ENCODE results near the gene NOD2. TPM values are rescaled to one million over a fixed set of nuclear protein-coding genes. Genes with fewer than 3 reads are reported as not detected.

Gene NOD2
- total RNA-seq, 3 donors from 2014 or later: 2.9 to 6.2 (median 3.9) TPM

DNA sequence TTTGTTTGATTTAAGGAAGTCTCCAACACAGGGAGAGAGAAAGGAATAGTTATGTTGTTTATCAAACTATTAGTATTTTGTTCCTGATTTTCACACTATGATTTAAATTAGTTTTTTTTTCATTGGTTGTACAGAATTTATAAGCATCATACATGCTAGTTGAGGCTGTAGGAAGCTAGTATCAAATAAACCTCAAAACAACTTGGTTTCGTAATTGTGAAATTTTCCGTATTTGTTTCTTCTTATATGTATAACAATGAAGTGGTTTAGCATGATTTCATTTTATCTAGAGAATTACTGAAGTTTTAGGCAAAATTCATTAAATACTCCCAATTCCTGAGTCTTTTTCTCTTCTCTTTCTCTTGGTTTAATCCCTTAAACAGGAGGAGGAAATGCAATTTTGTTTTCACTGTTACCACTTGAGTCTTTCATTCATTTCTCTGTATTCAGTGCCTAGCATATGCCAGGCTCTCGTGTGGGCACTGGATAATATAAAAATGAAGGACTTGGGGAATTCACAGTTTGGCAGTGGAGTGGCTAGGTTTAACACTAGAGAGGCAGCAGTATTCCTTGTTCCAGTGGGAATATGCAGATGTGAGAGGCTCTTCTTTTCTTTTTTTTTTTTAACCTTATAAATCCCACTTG is 50.3 kb downstream of the NOD2 start:
- Mint-ChIP-seq H3K36me3 (ENCODE audit: insufficient read depth) (peaks cover 21% of the 10 kb centered on the region), H3K9me3 (no peaks in the 10 kb centered on the region), H3K4me3 (peak overlapping the region; percentile 89)

GRCh38 chr16:50744881-50745280 is 51.5 kb downstream of the NOD2 start:
- Mint-ChIP-seq H3K9me3 (no peaks in the 10 kb centered on the region), H3K27me3 (ENCODE audit: low read depth) (no peaks in the 10 kb centered on the region), H3K36me3 (ENCODE audit: insufficient read depth) (peaks cover 24% of the 10 kb centered on the region), H3K4me1 (ENCODE audit: low read depth) (peaks cover 65% of the 10 kb centered on the region), H3K4me3 (peak overlapping the region; percentile 89)
- no peak for DNase-seq
- no peak for ATAC-seq

More for the DNA sequence above, 50.3 kb downstream of the NOD2 start:
- H3K4me1 Mint-ChIP-seq (ENCODE audit: low read depth): peaks cover 58% of the 10 kb centered on the region
- DNase-seq (no peak), ATAC-seq (no peak)
- H3K27me3 Mint-ChIP-seq (ENCODE audit: low read depth): no peaks in the 10 kb centered on the region

- Mint-ChIP-seq H3K4me1 (ENCODE audit: low read depth) (peaks cover 68% of the 10 kb centered on the region), H3K36me3 (ENCODE audit: insufficient read depth) (peaks cover 31% of the 10 kb centered on the region), H3K9me3 (no peaks in the 10 kb centered on the region), H3K27me3 (ENCODE audit: low read depth) (no peaks in the 10 kb centered on the region), H3K4me3 (peak overlapping the region; percentile 89)
- DNase-seq (no peak), ATAC-seq (no peak)
Observed at GRCh38 chr16:50745940-50746339, 52.5 kb downstream of the NOD2 start.

DNA sequence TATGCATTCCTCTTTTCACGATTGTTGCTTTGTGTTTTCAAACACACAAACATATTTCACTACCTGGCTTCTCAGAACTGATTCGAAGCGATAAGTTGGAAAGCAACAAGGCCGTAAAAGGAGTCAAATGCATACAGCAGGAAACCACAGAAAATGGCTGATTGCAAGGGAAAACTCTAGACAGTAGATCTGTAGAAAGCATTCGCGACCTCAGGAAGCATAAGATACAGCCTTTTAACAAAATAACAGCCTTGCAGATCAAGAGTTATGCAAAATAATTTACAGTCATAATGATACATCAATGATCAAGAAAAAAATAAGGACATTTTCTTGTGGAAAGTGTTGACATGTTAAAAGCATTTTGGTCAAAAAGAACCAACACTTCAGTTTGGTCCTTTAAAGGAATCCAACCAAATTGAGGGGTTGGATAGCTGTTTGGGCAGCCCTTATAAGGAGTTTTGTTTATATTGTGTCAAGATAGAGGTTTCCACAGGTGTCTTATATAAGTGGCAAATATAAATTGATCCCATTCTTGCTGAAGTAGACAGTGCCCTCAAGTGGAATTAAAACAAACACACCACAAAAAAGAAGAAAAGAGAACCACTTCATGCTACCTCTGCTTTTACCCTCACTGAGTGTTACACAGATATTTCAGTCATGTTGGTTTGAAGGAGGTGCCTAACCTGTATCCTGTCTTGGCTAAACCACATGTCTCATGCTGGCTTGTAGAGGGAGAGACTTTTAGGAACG is 54.0 kb downstream of the NOD2 start:
- H3K4me3 Mint-ChIP-seq: peak overlapping the region; percentile 78
- ATAC-seq (peak; percentile 57 to 60), DNase-seq (no peak)
- no peaks in the 10 kb centered on the region for H3K27me3 Mint-ChIP-seq (ENCODE audit: low read depth)
- H3K9me3 Mint-ChIP-seq: no peaks in the 10 kb centered on the region
- H3K4me1 Mint-ChIP-seq (ENCODE audit: low read depth): peaks cover 70% of the 10 kb centered on the region
- H3K36me3 Mint-ChIP-seq (ENCODE audit: insufficient read depth): peaks cover 37% of the 10 kb centered on the region

DNA sequence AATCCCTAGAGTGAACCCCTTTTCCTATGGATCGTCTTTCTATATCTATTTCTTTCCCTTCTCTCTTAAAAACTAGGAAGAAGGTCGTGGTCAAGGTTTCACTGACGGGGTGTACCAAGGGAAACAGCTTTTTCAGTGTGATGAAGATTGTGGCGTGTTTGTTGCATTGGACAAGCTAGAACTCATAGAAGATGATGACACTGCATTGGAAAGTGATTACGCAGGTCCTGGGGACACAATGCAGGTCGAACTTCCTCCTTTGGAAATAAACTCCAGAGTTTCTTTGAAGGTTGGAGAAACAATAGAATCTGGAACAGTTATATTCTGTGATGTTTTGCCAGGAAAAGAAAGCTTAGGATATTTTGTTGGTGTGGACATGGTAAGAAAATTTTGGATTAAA is 58.1 kb downstream of the NOD2 start:
- H3K36me3 Mint-ChIP-seq (ENCODE audit: insufficient read depth): peaks cover 38% of the 10 kb centered on the region

GRCh38 chr16:50752471-50753235 is 59.2 kb downstream of the NOD2 start:
- DNase-seq: no peak
- peak overlapping the region; percentile 1 for H3K4me3 Mint-ChIP-seq
- no peaks in the 10 kb centered on the region for H3K27me3 Mint-ChIP-seq (ENCODE audit: low read depth)
- H3K9me3 Mint-ChIP-seq: no peaks in the 10 kb centered on the region
- peaks cover 38% of the 10 kb centered on the region for H3K36me3 Mint-ChIP-seq (ENCODE audit: insufficient read depth)
- peak in 1 of 2 donors; percentile 23 for ATAC-seq
- peaks cover 75% of the 10 kb centered on the region for H3K4me1 Mint-ChIP-seq (ENCODE audit: low read depth)

More for the DNA sequence above, 58.1 kb downstream of the NOD2 start:
- peak overlapping the region; percentile 48 for H3K4me3 Mint-ChIP-seq
- no peaks in the 10 kb centered on the region for H3K27me3 Mint-ChIP-seq (ENCODE audit: low read depth)
- no peak for ATAC-seq
- H3K9me3 Mint-ChIP-seq: no peaks in the 10 kb centered on the region
- peaks cover 76% of the 10 kb centered on the region for H3K4me1 Mint-ChIP-seq (ENCODE audit: low read depth)
- no peak for DNase-seq

- Mint-ChIP-seq H3K36me3 (ENCODE audit: insufficient read depth) (peaks cover 34% of the 10 kb centered on the region), H3K27me3 (ENCODE audit: low read depth) (no peaks in the 10 kb centered on the region), H3K9me3 (no peaks in the 10 kb centered on the region), H3K4me1 (ENCODE audit: low read depth) (peaks cover 77% of the 10 kb centered on the region), H3K4me3 (no peak overlapping the region)
- no peak for ATAC-seq
- DNase-seq: no peak
Observed at GRCh38 chr16:50756473-50756872, 63.1 kb downstream of the NOD2 start.

DNA sequence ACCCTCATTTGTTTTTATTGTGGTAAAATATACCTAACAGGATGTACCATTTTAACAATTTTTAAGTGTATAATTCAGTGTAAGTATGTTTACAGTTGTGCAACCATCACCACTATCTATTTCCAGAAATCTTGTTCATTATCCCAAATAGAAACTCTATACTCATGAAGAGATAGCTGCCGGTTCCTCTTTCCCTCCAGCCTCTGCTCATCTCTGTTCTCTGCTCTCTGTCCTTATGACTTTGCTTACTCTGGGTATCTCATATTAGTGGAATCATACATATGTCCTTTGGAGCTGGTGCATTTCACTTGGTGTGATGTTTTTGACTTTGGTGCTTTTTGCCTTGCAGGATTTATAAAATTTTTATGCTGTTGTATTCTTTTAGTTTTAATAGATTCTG is 67.9 kb downstream of the NOD2 start:
- no peak for DNase-seq
- Mint-ChIP-seq H3K9me3 (peaks cover 7% of the 10 kb centered on the region), H3K27me3 (ENCODE audit: low read depth) (no peaks in the 10 kb centered on the region), H3K4me1 (ENCODE audit: low read depth) (peaks cover 86% of the 10 kb centered on the region), H3K36me3 (ENCODE audit: insufficient read depth) (peaks cover 49% of the 10 kb centered on the region), H3K4me3 (peak overlapping the region; percentile 0)
- ATAC-seq: no peak

GRCh38 chr16:50762241-50762640 is 68.8 kb downstream of the NOD2 start:
- ATAC-seq: no peak
- Mint-ChIP-seq H3K9me3 (peaks cover 12% of the 10 kb centered on the region), H3K4me3 (peak overlapping the region; percentile 2), H3K27me3 (ENCODE audit: low read depth) (no peaks in the 10 kb centered on the region), H3K4me1 (ENCODE audit: low read depth) (peaks cover 86% of the 10 kb centered on the region), H3K36me3 (ENCODE audit: insufficient read depth) (peaks cover 56% of the 10 kb centered on the region)
- DNase-seq: no peak

GRCh38 chr16:50763211-50763610 is 69.8 kb downstream of the NOD2 start:
- peaks cover 90% of the 10 kb centered on the region for H3K4me1 Mint-ChIP-seq (ENCODE audit: low read depth)
- H3K9me3 Mint-ChIP-seq: peaks cover 12% of the 10 kb centered on the region
- DNase-seq: no peak
- peaks cover 55% of the 10 kb centered on the region for H3K36me3 Mint-ChIP-seq (ENCODE audit: insufficient read depth)
- H3K27me3 Mint-ChIP-seq (ENCODE audit: low read depth): no peaks in the 10 kb centered on the region
- H3K4me3 Mint-ChIP-seq: no peak overlapping the region
- ATAC-seq: no peak

GRCh38 chr16:50765260-50765659 is 71.9 kb downstream of the NOD2 start:
- Mint-ChIP-seq H3K27me3 (ENCODE audit: low read depth) (no peaks in the 10 kb centered on the region), H3K4me3 (peak overlapping the region; percentile 11), H3K36me3 (ENCODE audit: insufficient read depth) (peaks cover 67% of the 10 kb centered on the region), H3K9me3 (peaks cover 18% of the 10 kb centered on the region), H3K4me1 (ENCODE audit: low read depth) (peaks cover 95% of the 10 kb centered on the region)
- DNase-seq (no peak), ATAC-seq (peak; percentile 82 to 84)

DNA sequence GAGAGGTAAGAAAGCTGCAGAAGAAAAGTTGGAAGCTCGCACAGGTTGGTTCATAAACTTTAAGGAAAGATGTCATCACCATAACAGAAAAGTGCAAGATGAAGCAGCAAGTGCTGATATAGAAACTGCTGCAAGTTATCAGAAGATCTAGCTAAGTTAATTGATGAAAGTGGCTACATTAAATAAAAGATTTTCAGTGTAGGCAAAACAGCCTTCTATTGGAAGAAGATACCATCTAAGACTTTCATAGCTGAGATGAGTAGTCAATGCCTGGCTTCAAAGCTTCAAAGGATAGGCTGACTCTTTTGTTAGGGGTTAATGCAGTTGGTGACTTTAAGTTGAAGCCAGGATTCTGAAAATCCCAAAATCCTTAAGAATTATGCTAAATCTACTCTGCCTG is 72.5 kb downstream of the NOD2 start:
- Mint-ChIP-seq H3K27me3 (ENCODE audit: low read depth) (no peaks in the 10 kb centered on the region), H3K9me3 (peaks cover 18% of the 10 kb centered on the region), H3K4me3 (peak overlapping the region; percentile 11), H3K4me1 (ENCODE audit: low read depth) (peaks cover 93% of the 10 kb centered on the region), H3K36me3 (ENCODE audit: insufficient read depth) (peaks cover 69% of the 10 kb centered on the region)
- peak; percentile 44 to 62 for ATAC-seq
- DNase-seq: no peak

DNA sequence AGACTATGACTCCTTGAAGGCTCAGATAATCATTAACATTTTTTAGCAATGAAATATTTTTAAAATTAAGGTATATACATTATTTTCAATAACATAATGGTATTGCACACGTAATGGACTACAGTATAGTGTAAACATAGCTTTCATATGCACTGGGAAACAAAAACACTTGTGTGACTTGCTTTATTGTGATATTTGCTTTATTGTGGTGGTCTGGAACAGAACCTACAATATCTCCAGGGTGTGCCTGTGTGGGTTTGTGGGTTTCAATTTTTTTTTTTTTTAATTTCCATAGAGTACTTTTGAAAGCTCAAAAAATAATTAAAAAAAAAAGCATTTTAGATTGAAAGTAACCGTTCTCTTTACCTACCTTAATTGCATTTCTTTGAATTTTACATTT is 73.8 kb downstream of the NOD2 start:
- peaks cover 73% of the 10 kb centered on the region for H3K36me3 Mint-ChIP-seq (ENCODE audit: insufficient read depth)
- no peak for ATAC-seq
- no peak overlapping the region for H3K4me3 Mint-ChIP-seq
- H3K27me3 Mint-ChIP-seq (ENCODE audit: low read depth): no peaks in the 10 kb centered on the region
- peaks cover 18% of the 10 kb centered on the region for H3K9me3 Mint-ChIP-seq
- DNase-seq: no peak
- H3K4me1 Mint-ChIP-seq (ENCODE audit: low read depth): peaks cover 92% of the 10 kb centered on the region

DNA sequence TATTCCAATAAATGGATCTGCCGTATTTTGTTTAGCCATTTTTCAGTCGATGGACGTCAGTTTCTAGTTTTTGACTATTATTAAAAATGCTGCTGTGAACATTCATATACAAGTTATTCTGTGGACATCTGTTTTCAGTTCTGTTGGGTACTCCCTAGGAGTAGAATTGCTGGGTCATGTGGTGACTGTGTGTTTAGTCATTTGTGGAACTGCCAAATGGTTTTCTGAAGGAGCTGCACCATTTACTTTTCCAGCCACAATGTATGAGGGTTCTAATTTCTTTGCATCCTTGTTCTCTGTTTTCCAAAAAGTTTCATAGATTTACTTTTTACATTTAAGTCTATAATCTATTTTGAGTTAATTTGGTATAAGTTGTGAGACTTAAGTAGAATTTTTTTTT is 78.0 kb downstream of the NOD2 start:
- H3K9me3 Mint-ChIP-seq: peaks cover 10% of the 10 kb centered on the region
- no peaks in the 10 kb centered on the region for H3K27me3 Mint-ChIP-seq (ENCODE audit: low read depth)
- ATAC-seq (no peak), DNase-seq (no peak)
- H3K4me3 Mint-ChIP-seq: no peak overlapping the region
- H3K36me3 Mint-ChIP-seq (ENCODE audit: insufficient read depth): peaks cover 55% of the 10 kb centered on the region
- peaks cover 83% of the 10 kb centered on the region for H3K4me1 Mint-ChIP-seq (ENCODE audit: low read depth)

Data from activated T-cell treated with anti-CD3 and anti-CD28 coated beads, Interleukin-2, amount 50 U/mL, for 4 hours (primary cell).